Left renal pelvis (tissue), 4 donors: ENCODE data around the gene KLHL34. TPM values are rescaled to one million over a fixed set of nuclear protein-coding genes. Genes with fewer than 3 reads are reported as not detected.

Experiments
- DNase-seq, 4 donors: peaks; one replicate each; pipeline ENCODE4 v3.0.0-alpha.2; 2013; ENCODE audit warnings: low read depth in 4 of 4, low spot score in 3 of 4
- polyA plus RNA-seq, 4 donors: library from polyadenylated mRNA; unstranded; fragments of 120-200 nt; gene quantifications; one replicate each; pipeline ENCODE4 v1.2.1, GENCODE V29; 2013; ENCODE audit not compliant: insufficient read length in 4 of 4

KLHL34 gene
- polyA plus RNA-seq, 4 donors: 0.04 to 0.11 (median 0.06) TPM; not detected in 1

DNA sequence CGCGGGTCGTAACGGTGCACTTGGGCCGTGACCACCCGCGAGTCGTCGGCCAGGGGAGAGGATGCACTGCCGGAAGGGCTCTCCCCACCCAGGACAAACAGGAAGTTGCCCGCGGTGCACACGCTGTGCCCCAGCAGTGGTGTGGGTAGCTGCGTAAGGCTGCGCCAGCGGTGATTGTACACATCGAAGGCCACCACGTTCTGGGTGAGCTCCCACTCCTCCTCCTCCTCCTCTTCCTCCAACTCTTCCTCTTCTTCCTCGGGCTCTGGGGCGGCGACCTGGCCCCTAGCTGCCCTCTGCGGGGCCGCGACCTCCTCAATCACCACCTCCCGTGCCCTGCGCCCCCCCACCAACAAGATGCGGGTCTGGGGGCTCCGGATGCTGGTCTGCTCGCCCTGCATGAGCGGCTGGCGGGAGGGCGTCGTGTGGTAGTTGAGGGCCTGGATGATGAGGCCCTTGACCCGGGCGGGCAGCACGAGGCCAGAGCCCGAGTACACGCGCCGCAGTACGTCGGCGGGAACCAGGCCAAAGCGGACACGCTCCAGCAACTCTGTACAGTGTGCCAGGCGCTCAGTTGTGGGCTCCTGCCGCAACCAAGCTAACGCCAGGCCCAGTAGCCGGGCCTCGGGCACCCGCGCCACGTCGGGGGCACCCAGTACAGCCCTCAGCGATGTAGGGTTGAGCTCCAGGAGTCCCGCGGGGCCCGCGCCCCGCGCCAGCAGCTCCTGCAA lies 1.4 kb downstream of the KLHL34 start:
- no peak for DNase-seq

DNA sequence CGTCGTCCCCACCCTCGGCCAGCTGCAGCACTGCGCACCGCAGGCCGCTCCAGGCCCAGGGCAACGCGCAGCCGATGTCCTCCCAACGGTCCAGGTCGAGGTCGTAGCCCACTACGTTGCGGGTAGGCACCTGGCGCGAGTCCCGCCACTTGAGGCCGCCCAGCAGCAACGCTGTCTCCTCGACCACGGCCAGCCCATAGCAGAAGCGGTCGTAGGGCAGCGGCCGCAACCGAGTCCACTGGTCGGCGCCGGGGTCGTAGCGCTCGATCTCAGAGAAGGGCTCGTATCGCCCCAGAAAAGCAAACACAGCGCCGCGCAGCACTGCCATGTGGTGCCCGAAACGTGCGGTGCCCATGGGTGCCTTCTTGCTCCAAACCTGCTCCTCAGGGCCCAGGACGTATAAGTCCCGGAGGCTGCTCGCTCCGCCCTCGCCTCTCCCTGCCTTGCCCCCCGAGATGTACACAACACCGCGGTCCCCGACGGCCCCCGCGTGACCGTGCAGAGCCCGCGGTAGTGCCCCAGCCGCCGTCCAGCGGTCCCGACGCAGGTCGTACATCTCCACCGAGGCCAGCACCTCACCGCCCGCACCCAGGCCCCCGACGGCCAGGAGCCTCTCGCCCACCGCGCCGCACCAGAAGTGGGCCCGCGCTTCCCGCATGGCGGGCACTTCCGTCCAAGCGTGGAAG lies 2.1 kb downstream of the KLHL34 start:
- no peak for DNase-seq

DNA sequence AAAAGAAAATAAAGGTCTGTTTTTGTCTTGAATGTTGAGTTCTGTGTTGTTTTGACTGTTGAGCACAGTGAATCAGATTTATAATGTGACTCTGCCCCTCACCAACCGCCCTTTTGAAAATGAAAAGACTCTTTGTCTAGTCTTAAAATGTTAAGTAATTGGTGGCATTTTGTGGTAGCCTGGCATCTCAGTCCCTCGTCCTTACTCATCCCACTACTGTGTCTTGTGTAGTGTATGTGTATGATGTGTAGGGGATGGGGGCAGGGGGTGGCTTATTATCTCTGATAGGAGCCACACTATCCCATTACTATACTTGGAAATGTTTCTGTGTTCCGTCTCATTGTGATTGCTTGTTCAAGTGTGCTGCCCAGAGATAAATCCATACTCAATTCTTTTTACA lies 12.2 kb downstream of the KLHL34 start:
- DNase-seq: no peak

DNA sequence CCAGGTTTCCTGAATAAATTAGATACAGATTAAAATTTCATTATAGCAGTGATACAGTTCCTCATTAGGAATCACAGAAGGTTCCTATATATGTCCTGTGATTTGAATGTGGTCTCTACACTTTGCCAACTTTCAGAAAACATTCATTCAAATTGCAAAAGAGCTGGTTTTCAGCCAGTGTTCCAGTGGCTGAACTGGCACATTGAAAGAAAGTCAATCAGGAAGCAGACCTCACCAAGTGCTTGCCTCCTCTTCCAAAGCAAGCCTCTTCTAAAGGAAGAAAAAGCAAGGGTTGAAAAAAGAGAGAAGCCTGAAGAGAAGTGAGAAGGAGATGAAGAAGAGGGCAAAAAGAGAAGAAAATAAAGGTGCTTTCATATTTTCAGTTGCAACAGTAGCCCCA lies 12.7 kb downstream of the KLHL34 start:
- no peak for DNase-seq

DNA sequence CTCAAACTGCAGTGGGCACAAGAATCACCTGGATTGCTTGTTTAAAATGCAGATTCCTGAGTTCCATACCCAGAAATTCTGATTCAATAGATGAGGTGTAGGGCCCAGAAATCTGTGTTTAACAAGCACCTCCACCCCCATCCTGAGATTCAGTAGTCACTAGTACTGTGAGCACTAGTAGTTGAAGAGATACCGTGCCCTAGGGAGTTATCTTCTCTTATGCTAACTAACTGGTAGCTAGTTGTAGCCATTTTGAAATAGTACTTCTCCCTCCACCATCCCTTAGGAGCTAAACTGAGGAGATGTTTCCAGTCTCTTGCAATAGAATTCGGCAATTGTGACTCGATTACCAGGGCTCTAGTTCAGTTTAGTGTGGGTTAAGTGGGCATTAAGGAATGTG lies 18.4 kb downstream of the KLHL34 start:
- no peak for DNase-seq

DNA sequence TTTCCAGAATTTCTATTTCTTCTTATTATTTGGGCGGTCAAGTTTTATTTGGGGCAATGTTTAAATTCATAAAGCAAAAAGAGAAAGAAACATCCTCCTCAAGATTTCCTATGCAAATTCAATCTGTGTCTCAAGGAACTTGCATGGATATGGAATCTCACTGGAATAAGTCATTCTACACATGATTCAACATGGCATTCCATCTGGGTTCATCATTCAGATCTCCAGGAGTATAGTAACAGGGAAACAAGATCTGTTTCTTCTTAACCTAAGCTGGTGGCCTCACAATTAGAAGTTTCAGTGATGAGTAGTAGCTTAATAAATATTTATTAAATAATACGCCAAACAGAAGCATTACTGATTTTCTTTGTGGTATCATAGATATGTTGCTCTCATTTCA lies 19.8 kb downstream of the KLHL34 start:
- DNase-seq: no peak

DNA sequence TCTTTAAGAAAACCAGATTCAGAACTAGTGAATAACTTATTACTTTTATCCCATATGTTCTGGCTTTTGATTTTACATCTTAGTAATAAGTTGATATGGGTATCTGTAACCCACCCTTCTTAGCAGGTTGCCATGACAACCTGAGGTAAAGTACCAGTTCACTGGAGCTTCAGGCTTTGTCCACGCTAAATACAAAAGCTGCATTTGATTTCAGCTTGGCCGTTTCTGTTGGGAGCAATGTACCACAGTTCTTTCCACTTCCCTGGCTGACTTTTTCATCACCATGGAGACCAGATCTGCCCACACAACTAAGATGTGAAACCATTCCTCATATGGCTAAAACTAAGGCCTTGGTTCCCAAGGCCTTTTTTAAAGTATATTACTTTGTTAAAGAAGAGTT lies 26.1 kb downstream of the KLHL34 start:
- DNase-seq: no peak

DNA sequence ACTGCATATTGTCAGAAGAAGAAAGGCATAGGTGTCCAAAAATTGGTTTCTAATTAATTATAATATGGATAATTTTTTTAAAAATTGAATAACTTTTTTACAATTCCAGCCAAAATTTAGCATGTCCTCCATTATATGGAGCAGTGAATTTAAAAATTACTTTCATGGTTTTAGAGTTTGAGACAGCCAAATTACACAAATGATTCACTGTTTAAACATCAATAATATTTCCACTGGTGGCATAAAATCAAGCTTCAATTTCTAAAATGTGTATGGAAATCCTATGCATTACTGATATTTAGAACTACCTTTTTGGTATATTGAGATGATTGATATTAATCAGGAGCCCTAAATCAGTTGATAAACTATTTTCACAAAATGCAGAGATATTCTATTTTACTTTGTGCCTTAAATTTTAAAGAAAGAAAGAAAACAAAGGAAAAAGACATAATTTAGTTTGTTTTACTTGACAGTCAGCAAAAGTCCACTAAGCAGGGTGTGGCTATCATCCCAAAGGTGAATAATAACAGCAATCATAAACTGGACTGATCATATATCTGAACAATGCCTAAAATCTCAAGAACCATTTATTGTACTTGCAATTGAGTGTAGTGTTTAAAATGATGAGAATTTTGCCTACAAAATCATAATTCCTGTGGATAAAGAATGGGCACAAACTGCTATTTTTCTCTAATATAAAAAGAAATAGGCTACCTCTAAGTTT lies 34.2 kb downstream of the KLHL34 start:
- no peak for DNase-seq

DNA sequence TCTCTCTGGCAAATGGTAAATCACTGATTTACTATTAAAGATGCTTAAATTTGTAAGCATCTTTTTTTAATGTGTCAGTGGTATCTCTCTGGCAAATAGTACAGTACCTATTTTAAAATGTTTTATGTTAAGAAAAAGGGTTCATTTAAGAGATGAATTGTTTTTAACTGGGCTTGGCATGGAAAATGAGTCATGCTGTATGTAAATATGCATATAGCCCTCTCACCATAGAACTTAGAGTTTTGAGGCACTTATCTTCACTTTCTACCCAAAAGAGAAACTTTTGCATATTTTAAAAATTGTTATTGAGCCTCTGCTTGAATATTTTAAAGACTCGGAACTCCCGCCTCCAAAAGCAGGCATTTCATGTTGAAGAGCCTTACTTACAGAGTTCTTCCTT lies 37.9 kb downstream of the KLHL34 start:
- no peak for DNase-seq

DNA sequence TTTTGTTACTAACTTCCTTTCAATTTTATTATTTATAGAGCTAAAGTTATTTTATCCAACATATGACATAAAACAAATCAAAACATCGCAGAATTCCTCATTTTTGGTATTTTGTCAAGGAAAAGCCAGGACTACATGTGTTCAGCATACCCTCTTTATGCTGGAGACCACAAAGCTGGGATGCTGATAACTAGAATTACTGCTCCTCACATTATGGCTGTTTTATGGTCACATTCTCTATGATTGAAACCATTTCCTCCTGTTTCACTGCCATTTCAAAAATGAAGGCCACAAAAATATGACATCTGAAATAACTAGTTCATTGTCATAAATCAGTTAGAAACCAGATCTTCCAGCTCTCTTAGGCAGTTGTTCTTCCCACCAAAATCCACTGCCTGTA lies 41.7 kb downstream of the KLHL34 start:
- no peak for DNase-seq

DNA sequence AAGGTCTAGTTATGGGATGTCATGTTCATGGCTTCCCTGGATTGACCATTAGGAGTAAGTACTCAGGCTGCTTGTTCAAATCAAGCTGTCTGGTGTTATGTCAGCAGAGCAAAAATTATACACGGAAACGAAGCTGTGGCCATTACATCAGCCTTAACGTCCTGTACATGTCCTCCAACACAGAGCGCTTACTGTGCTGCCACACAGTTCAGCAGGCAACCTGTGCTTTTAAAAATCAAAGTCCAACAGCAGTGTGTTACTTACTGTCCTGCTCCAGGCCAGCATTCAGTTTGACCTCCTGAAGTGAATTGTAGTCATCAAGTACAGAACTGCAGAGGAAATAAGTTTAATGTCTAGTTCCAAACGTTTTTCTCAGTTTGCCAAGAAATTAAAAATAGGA lies 46.0 kb downstream of the KLHL34 start:
- no peak for DNase-seq

DNA sequence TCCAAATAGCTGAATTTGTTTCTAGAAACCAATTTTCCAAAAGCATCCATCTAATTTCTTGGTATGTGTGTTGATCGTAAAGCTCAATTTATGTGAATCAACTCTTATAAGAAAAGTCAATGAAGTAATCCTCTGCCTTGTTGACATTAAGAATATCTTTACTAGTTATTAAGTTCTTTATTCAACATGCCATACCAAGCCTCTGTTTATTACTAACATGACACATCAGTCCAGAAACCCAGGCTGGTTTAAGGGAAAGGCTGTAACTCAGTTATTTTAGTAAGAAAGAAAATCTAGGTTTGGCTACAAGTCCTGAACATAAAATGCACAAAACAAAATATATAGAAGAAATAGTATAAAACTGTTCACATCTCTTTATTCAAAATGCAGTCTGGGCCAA lies 48.0 kb downstream of the KLHL34 start:
- DNase-seq: no peak

DNA sequence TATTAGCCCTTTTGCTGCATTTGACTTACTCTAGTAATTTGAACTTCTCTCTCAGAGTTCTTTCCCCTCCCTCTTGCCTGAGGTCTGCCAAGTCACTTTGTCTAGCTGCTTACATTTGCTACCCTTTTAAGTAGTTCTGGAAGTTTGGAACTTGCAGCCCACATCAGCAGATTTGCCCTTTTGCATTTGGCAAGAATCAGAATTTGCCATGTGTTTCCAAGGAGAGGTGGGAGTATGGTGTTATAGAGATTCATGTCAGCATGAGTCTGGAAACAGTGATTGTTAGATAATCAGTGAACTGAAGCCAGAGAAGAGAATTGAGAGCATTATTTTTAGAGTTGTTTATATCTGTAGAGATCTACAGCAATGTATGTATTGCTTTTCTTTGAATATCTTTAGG lies 52.1 kb downstream of the KLHL34 start:
- no peak for DNase-seq

Other genes starting within 250 kb of the KLHL34 start
- gene SMPX, start 99.8 kb upstream of the KLHL34 start, polyA plus RNA-seq: under 1 TPM in 2 of 4 donors, not detected in 2; 0.27 to 0.32 TPM
- 10 to 100 TPM; 27.7 to 39.2 (median 32.9) TPM for gene MBTPS2, start 181.3 kb upstream of the KLHL34 start, polyA plus RNA-seq
- gene YY2, start 197.7 kb upstream of the KLHL34 start, polyA plus RNA-seq: 1 to 10 TPM; 2.6 to 3.4 (median 3.2) TPM